ENCODE results near the gene ZNF593OS.

Gene ZNF593OS

GRCh38 chr1:26158908-26159742 lies 12.5 kb downstream of the ZNF593OS start, which contains the start of gene FAM110D:
FAM110D (plus strand) TSS chr1:26159079; CDS start chr1:26161292, 2,213 bp downstream.
- DNase-seq (ENCODE audit: low read depth, low spot score): no peak

DNA sequence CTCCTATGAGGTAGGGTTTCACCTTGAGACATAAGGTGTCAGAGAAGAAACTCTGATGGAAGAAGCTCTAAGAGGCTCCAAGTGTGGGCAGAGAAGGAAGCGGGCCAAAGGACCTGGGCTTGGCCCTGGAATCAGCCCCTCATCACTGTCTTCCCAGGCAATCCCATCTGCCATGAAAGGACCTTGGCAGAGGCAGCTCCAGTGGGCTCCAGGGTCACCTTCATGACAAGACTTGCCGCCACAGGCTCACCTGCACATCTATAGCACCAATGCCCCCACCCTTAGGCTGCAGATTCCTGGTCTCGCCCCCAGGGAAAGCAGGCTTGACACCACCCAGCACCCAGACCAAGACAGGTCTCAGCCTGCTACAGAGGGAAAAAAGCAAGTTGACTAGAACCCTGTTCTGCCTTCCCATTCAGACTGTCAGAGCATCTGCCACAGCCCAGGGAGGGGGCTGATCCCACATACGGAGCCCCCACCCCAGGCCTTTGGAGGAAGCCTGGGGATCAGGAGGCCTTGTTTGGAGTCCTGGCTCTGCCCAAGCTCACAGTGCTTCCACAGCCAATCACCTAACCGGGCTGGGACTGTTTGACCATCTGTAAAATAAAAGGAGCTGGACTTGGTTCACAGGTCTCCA lies 13.2 kb downstream of the ZNF593OS start:
- no peak for DNase-seq (ENCODE audit: low read depth, low spot score)

DNA sequence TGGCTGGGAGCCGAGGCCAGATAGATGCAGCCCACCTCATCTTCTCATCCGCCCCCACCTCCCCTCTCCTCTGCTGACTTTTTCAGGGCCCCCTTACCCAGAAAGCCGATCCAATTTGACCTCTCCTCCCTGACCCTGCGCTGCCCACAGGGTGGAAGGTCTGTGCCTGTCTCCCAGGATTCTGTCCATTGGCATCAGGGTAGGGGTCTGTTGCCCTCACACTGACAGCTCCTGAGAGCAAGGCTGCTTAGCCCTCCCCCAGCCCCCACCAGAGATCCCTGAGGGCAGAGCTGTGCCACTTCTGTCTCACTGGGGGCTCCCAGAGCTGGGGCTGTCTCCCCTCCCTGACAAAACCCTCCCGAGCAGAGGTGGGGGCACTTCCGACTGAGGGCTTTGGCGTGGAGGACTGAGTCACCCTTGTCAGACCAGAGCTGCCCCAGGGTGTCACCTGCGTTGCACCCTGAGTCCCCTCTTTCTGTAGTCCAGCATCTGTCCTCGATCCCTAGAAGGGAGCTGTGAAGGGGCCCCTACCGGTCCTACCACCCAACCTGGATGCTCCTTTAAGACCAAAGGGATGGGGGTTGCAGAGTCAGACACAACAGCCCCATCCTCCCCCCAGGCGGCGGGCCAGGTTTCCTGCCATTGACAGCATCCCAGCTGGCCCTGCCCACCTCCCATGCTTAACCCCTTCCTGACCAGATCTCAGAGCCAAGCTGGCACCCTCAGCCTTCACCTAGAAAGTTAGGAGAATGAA lies 15.2 kb downstream of the ZNF593OS start:
- DNase-seq (ENCODE audit: low read depth, low spot score): no peak

GRCh38 chr1:26155370-26156284 lies 16.0 kb downstream of the ZNF593OS start:
- DNase-seq (ENCODE audit: low read depth, low spot score): no peak

- DNase-seq (ENCODE audit: low read depth, low spot score): no peak
Measured at GRCh38 chr1:26154750-26155149, 16.9 kb downstream of the ZNF593OS start.

DNA sequence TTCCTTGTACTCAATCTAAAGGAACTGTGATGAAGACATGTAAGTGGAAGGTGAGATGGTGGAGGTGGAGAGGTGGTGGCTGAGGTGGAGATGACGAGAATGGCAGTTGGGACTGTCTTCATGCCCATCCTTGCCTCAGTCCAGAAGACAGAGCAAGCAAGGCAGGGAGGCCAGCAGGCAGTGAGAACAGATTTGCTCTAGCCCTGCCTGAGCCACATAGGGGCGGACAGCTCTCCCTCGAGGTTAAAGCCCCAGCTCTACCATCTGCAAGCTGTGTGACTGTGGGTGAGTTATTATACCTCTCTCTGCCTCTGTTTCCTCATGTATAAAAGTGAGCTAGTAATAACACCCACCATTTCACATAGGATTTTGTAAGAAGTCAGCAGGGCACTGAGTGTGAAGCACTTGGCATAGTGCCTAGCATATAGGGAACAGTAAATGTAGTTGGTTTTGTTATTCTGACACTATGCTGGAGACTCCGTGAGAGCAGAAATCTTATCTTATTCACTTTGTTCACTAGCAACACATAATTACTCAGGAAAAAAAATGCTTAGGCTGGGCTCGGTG lies 17.6 kb downstream of the ZNF593OS start:
- no peak for DNase-seq (ENCODE audit: low read depth, low spot score)

- DNase-seq (ENCODE audit: low read depth, low spot score): no peak
Measured at GRCh38 chr1:26148887-26149286, 22.7 kb downstream of the ZNF593OS start.

DNA sequence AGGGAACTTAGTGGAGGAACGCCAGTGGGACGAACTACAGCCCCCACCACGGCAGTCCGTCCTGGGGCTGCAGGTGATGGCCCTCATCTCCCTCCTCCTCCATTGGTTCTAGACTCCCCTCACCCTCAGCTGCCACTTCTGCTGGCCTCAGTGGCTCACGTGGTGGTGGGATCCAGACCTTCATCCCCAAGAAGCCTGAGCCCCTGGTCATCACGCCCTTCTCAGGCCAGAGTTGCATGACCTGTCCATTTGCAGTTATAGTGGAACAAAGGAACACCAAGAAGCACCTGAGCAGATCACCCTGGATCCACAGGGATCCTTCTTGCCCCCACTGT lies 25.7 kb downstream of the ZNF593OS start:
- no peak for DNase-seq (ENCODE audit: low read depth, low spot score)

GRCh38 chr1:26145041-26145959 lies 26.3 kb downstream of the ZNF593OS start:
- DNase-seq (ENCODE audit: low read depth, low spot score): no peak

GRCh38 chr1:26142159-26142558 lies 29.5 kb downstream of the ZNF593OS start:
- DNase-seq (ENCODE audit: low read depth, low spot score): no peak

DNA sequence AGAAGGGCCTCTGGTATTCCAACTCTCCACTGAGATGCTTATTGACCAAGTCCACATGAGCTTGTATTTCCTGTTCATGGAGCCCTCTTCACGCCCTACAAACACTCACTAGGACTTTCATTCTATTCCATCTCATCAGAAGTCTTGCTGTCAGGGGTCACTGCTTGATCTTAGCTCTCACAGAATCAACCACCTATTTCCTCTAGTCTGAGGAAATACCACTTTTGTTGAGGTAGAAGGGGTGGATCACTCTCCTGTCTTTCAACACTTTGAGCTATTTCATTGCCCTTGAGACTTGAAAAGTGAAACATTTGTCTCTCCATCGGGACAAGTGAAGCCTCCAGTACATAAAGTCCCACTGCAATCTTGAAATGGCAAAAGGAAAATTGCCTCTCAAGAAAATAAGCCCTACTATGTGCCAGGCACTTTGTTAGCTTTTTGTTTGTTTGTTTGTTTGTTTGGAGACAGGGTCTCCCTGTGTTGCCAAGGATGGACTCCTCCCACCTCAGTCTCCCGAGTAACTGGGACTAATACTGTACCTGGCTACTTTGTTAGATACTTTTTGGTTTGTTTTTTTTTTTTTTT lies 32.6 kb downstream of the ZNF593OS start:
- no peak for DNase-seq (ENCODE audit: low read depth, low spot score)

DNA sequence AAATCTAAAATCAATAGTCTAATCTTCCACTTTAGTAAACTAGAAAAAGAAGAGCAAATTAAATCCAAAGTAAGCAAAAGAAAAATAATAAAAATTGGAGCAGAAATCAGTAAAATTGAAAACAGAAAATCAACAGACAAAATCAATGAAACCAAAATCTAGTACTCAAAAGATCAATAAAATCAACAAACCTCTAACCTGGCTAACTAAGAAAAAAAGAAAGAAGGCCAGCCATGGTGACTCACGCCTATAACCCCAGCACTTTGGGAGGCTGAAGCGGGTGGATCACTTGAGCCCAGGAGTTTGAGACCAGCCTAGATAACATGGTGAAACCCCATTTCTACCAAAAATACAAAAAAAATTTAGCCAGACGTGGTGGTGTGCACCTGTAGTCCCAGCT lies 37.2 kb downstream of the ZNF593OS start:
- DNase-seq (ENCODE audit: low read depth, low spot score): no peak

- no peak for DNase-seq (ENCODE audit: low read depth, low spot score)
Measured at GRCh38 chr1:26132834-26133167, 38.8 kb downstream of the ZNF593OS start.

- no peak for DNase-seq (ENCODE audit: low read depth, low spot score)
Measured at GRCh38 chr1:26132128-26132833, 39.4 kb downstream of the ZNF593OS start.

DNA sequence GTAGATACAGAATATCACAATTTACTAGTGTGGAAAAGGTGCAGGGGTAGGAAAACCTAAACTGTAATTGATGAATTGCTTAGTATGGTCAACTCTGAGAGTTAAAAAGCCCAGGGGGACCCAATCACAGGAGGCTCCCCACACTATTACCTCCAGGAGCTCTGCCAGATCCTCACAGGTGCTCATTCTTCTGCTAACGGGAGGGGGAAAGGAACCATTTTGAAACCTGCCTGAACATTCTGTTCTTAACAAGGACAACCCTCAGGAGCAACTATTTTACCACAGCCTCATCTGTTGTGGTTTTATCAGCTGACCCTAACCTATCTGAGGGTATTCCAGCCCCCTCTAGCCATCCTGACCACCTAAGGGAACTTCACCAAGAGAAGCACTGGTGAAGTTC lies 40.9 kb downstream of the ZNF593OS start:
- DNase-seq (ENCODE audit: low read depth, low spot score): no peak

- DNase-seq (ENCODE audit: low read depth, low spot score): no peak
Measured at GRCh38 chr1:26129778-26130177, 41.9 kb downstream of the ZNF593OS start.

- no peak for DNase-seq (ENCODE audit: low read depth, low spot score)
Measured at GRCh38 chr1:26127235-26128163, 44.1 kb downstream of the ZNF593OS start.
